Trophoblast cell (in vitro differentiated cells and primary cell): ENCODE measurements around the gene RPL36. TPM values are rescaled to one million over a fixed set of nuclear protein-coding genes. Genes with fewer than 3 reads are reported as not detected.

Experiments
- DNase-seq, 2 donors: peaks; one replicate each; pipeline ENCODE4 v3.0.0-alpha.2; 2016
- H2AFZ ChIP-seq: 2 replicates; pipeline ENCODE4 v1.6.1; 2013; ENCODE audit warnings: low read length, moderate library complexity, mild to moderate bottlenecking; ENCODE audit not compliant: insufficient read depth, poor library complexity
- H2AK5ac ChIP-seq: 2 replicates; pipeline ENCODE4 v1.6.1; 2013; ENCODE audit warnings: mild to moderate bottlenecking, low read length
- H2BK120ac ChIP-seq: 2 replicates; pipeline ENCODE4 v1.6.1; 2013; ENCODE audit warnings: low read length, mild to moderate bottlenecking, moderate library complexity; ENCODE audit not compliant: insufficient read depth, poor library complexity
- H2BK12ac ChIP-seq: 2 replicates; pipeline ENCODE4 v1.6.1; 2013; ENCODE audit warnings: mild to moderate bottlenecking, low read length, moderate library complexity
- H2BK5ac ChIP-seq: 2 replicates; pipeline ENCODE4 v1.6.1; 2013; ENCODE audit warnings: low read length, low read depth, moderate library complexity, mild to moderate bottlenecking; ENCODE audit not compliant: poor library complexity
- H3K14ac ChIP-seq: 2 replicates; pipeline ENCODE4 v1.6.1; 2013; ENCODE audit warnings: mild to moderate bottlenecking, low read length
- H3K18ac ChIP-seq: 2 replicates; pipeline ENCODE4 v1.6.1; 2013; ENCODE audit warnings: mild to moderate bottlenecking, low read length
- H3K23ac ChIP-seq: 2 replicates; pipeline ENCODE4 v1.6.1; 2013; ENCODE audit warnings: low read length
- H3K27ac ChIP-seq: 2 replicates; pipeline ENCODE4 v1.5.1; 2013; ENCODE audit warnings: low read depth, mild to moderate bottlenecking, inconsistent platforms, low read length, moderate library complexity
- H3K27me3 ChIP-seq: 2 replicates; pipeline ENCODE4 v1.6.1; 2013; ENCODE audit warnings: inconsistent platforms, mild to moderate bottlenecking, low read length, moderate library complexity; ENCODE audit not compliant: insufficient read depth
- H3K36me3 ChIP-seq, 2 experiments: 1 replicate in 1 of 2; 2 replicates in 1 of 2; pipeline ENCODE4 v1.6.1; 2013; ENCODE audit warnings: low read length in 2 of 2, mild to moderate bottlenecking in 2 of 2, moderate library complexity in 1 of 2; ENCODE audit not compliant: insufficient read depth in 2 of 2, control insufficient read depth in 1 of 2
- H3K4ac ChIP-seq: 2 replicates; pipeline ENCODE4 v1.6.1; 2013; ENCODE audit warnings: low read depth, mild to moderate bottlenecking, low read length, moderate library complexity
- H3K4me1 ChIP-seq, 2 experiments: 1 replicate in 1 of 2; 2 replicates in 1 of 2; pipeline ENCODE4 v1.6.1; 2013; ENCODE audit warnings: low read length in 2 of 2, mild to moderate bottlenecking in 2 of 2, moderate library complexity in 1 of 2; ENCODE audit not compliant: insufficient read depth in 2 of 2, control insufficient read depth in 1 of 2
- H3K4me2 ChIP-seq: 2 replicates; pipeline ENCODE4 v1.6.1; 2013; ENCODE audit warnings: inconsistent platforms, mild to moderate bottlenecking, low read length, moderate library complexity
- H3K4me3 ChIP-seq: 2 replicates; pipeline ENCODE4 v1.5.1; 2013; ENCODE audit warnings: mild to moderate bottlenecking, low read depth, low read length, inconsistent platforms
- H3K79me1 ChIP-seq: one replicate; pipeline ENCODE4 v1.6.1; 2013; ENCODE audit warnings: low read length
- H3K79me2 ChIP-seq: 2 replicates; pipeline ENCODE4 v1.6.1; 2013; ENCODE audit warnings: low read length, mild to moderate bottlenecking; ENCODE audit not compliant: control insufficient read depth, insufficient read depth, poor library complexity
- H3K9ac ChIP-seq: 2 replicates; pipeline ENCODE4 v1.6.1; 2013; ENCODE audit warnings: mild to moderate bottlenecking, low read length
- H3K9me3 ChIP-seq: 2 replicates; pipeline ENCODE4 v1.6.1; 2013; ENCODE audit warnings: low read depth, mild to moderate bottlenecking, control low read depth, inconsistent platforms, low read length; ENCODE audit not compliant: insufficient read depth
- H4K12ac ChIP-seq: 2 replicates; pipeline ENCODE4 v1.6.1; 2013; ENCODE audit warnings: low read depth, mild to moderate bottlenecking, low read length, moderate library complexity
- H4K8ac ChIP-seq: 2 replicates; pipeline ENCODE4 v1.6.1; 2013; ENCODE audit warnings: low read depth, mild to moderate bottlenecking, low read length, moderate library complexity
- H4K91ac ChIP-seq: one replicate; pipeline ENCODE4 v1.6.1; 2013; ENCODE audit warnings: low read depth, mild to moderate bottlenecking, low read length, moderate library complexity
- WGBS: extraction: QIAGEN DNeasy Blood & Tissue Kit; methylation state at CpG from one replicate; pipeline ENCODE4 v1.1.7; 2013; ENCODE audit warnings: missing lambda C conversion rate; ENCODE audit not compliant: insufficient read length, insufficient coverage; ENCODE audit errors: extremely low coverage; 5-methylcytosine and 5-hydroxymethylcytosine counted together
- polyA plus RNA-seq: library from polyadenylated mRNA; stranded (reverse); fragments of 200-250 nt; gene quantifications from 2 replicates; pipeline ENCODE4 v1.2.3, GENCODE V29; 2013

The RPL36 gene
- 1,527 and 1,530 TPM in 2 replicates for polyA plus RNA-seq

DNA sequence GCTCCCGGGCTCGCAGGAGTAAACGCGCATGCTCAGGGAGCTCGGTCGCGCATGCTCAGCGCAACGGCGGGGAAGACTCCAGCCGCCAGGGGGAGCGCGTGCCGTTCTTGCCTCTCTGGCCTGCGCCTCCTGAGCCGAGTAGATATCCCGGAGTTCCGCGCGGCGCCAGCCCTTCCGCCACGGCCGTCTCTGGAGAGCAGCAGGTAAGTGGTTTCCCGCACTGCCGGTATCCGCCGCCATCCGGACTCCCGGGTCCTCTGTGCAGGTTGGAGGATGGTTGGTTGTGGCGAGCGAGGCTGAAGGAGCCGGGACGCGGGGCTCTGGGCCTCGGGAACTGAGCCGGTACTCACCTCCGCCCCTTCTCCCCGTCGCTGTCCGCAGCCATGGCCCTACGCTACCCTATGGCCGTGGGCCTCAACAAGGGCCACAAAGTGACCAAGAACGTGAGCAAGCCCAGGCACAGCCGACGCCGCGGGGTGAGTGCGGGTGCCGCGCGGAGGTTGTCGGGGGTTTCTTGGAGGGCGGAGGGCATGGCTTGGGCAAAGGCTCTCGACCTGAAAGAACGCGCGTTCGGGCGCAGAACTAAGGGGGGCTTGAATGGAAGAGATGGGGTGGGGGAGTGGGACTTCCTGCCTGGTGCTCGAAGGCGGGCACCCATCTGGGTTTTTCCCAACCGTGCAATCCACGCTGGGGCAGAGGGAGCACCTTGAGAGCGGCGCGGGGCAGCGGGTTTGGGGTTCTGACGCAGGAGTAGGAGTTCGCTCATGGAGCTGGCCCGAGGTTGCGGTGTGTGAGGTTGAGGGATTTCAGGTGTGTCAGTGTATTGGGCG, at the start of gene RPL36:
Gene RPL36, plus strand, starts transcription at position 171 of the 830 bp plus-strand sequence. Its CDS starts 213 bp downstream, at position 384.
- Histone ChIP-seq H3K18ac (peak within 1 kb of the TSS; percentile 90), H2AK5ac (peak within 1 kb of the TSS; percentile 94), H3K14ac (peak within 1 kb of the TSS; percentile 99), H3K79me2 (peaks cover 31% of the 10 kb centered on the region), H2BK120ac (peak within 1 kb of the TSS; percentile 65), H3K4ac (peak within 1 kb of the TSS; percentile 99), H2BK12ac (no peak within 1 kb of the TSS), H3K27ac (peak within 1 kb of the TSS; percentile 70), H4K8ac (peak within 1 kb of the TSS; percentile 89), H2AFZ (peak within 1 kb of the TSS; percentile 63), H3K4me2 (peak within 1 kb of the TSS; percentile 59), H3K9ac (peak within 1 kb of the TSS; percentile 98), H3K4me1 (peaks cover 11 to 16% of the 10 kb centered on the region in 2 experiments), H3K27me3 (no peaks in the 10 kb centered on the region), H4K91ac (peak within 1 kb of the TSS; percentile 86), H3K36me3 (peaks cover 41 to 43% of the 10 kb centered on the region in 2 experiments), H3K23ac (no peak within 1 kb of the TSS), H4K12ac (peak within 1 kb of the TSS; percentile 91), H3K79me1 (peaks cover 9% of the 10 kb centered on the region), H3K4me3 (peak within 1 kb of the TSS; percentile 92), H3K9me3 (no peaks in the 10 kb centered on the region), H2BK5ac (peak within 1 kb of the TSS; percentile 82)
- no CpG with 5 or more reads among the region's 73 CpGs for WGBS
- DNase-seq, result peak; percentile 99 to 100

DNA sequence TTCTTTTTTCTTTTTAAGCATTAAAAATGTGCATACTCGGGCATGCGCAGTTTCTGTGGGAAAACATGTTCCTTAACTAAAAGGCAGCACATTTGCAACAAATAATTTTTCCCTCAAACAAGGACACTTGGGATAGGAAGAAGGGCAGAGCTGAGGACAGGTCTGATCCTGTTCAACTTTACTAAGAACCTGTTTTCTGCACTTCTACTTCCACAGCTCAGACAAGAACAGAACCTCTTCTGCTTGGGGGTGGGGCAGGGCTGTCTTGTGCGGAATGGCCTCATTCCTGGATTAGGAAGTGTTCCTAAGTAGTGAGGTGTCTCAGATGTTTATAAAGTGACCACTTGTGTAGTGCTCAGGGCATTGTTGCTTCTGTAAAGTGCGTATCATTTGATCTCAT, 48.9 kb upstream of the RPL36 start:
- H3K18ac ChIP-seq, result no peak overlapping the region
- no peak overlapping the region for H4K12ac ChIP-seq
- H3K9me3 ChIP-seq, result no peaks in the 10 kb centered on the region
- no peak overlapping the region for H3K27ac ChIP-seq
- H3K4me3 ChIP-seq, result no peak overlapping the region
- no CpG with 5 or more reads among the region's 4 CpGs for WGBS
- peaks cover 38 to 40% of the 10 kb centered on the region in 2 experiments for H3K36me3 ChIP-seq
- no peaks in the 10 kb centered on the region for H3K4me1 ChIP-seq
- H2BK120ac ChIP-seq, result no peak overlapping the region
- H4K91ac ChIP-seq, result no peak overlapping the region
- no peak overlapping the region for H2AFZ ChIP-seq
- no peak overlapping the region for H3K23ac ChIP-seq
- no peak overlapping the region for H3K14ac ChIP-seq
- H2BK5ac ChIP-seq, result no peak overlapping the region
- H3K79me1 ChIP-seq, result no peaks in the 10 kb centered on the region
- no peaks in the 10 kb centered on the region for H3K27me3 ChIP-seq
- H3K4me2 ChIP-seq, result no peak overlapping the region
- no peak overlapping the region for H2BK12ac ChIP-seq
- H2AK5ac ChIP-seq, result no peak overlapping the region
- peak overlapping the region; percentile 19 for H3K4ac ChIP-seq
- no peak overlapping the region for H4K8ac ChIP-seq
- H3K9ac ChIP-seq, result no peak overlapping the region
- H3K79me2 ChIP-seq, result peaks cover 5% of the 10 kb centered on the region
- DNase-seq, result no peak

DNA sequence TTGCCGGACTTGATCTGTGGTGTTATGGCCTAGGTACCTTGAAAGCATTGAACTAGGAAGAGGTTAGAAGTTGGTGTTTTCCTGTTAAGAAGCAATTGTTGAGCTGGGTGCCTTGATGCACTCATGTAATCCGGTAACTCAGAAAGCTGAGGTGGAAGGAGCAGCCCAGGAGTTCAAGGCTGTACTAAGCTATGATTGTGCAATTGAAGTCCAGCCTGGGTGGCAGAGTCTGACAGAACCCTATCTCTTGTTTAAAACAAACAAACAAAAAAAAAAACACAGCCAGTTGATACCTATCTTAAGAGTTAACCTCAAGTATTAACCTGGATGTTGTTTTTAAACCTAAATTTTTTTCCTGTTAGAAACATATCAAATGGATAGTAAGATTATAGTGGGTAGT, 47.9 kb upstream of the RPL36 start:
- no peak overlapping the region for H2BK12ac ChIP-seq
- no CpG with 5 or more reads among the region's 2 CpGs for WGBS
- H3K9ac ChIP-seq, result no peak overlapping the region
- H2BK120ac ChIP-seq, result no peak overlapping the region
- H3K4me2 ChIP-seq, result no peak overlapping the region
- no peak overlapping the region for H2BK5ac ChIP-seq
- H3K36me3 ChIP-seq, result peaks cover 43 to 49% of the 10 kb centered on the region in 2 experiments
- H3K27me3 ChIP-seq, result no peaks in the 10 kb centered on the region
- peaks cover 5% of the 10 kb centered on the region for H3K79me2 ChIP-seq
- H3K4me3 ChIP-seq, result no peak overlapping the region
- H3K18ac ChIP-seq, result no peak overlapping the region
- DNase-seq, result no peak
- H3K23ac ChIP-seq, result no peak overlapping the region
- no peak overlapping the region for H3K4ac ChIP-seq
- no peaks in the 10 kb centered on the region for H3K9me3 ChIP-seq
- H2AK5ac ChIP-seq, result no peak overlapping the region
- no peak overlapping the region for H4K12ac ChIP-seq
- H3K14ac ChIP-seq, result no peak overlapping the region
- H3K4me1 ChIP-seq, result no peaks in the 10 kb centered on the region
- no peak overlapping the region for H2AFZ ChIP-seq
- no peaks in the 10 kb centered on the region for H3K79me1 ChIP-seq
- no peak overlapping the region for H3K27ac ChIP-seq
- no peak overlapping the region for H4K8ac ChIP-seq
- H4K91ac ChIP-seq, result no peak overlapping the region

DNA sequence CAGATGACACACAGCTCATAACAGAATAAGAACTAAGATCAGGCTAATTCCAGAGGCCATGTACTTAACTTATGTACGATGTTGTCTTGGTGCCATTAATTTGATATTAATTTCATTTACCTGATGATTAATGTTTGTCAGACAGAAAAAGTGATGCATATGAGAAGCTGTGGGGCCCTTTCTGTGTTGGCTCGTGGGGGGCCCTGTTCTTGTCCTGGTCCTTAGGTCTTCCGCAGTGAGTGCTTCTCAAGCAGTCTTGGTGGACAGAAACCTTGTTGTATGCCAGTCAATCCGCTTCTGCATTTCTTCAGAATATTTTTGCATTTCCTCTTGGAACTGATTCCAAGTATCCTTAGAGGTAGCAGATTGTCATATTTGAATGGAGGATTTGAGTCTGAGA, 47.0 kb upstream of the RPL36 start:
- no peaks in the 10 kb centered on the region for H3K79me1 ChIP-seq
- H3K23ac ChIP-seq, result no peak overlapping the region
- no CpG with 5 or more reads among the region's 4 CpGs for WGBS
- no peaks in the 10 kb centered on the region for H3K9me3 ChIP-seq
- H4K91ac ChIP-seq, result no peak overlapping the region
- no peaks in the 10 kb centered on the region for H3K4me1 ChIP-seq
- no peak overlapping the region for H3K9ac ChIP-seq
- H3K27me3 ChIP-seq, result no peaks in the 10 kb centered on the region
- peaks cover 44 to 51% of the 10 kb centered on the region in 2 experiments for H3K36me3 ChIP-seq
- no peak overlapping the region for H4K8ac ChIP-seq
- no peak overlapping the region for H2BK12ac ChIP-seq
- H2BK120ac ChIP-seq, result no peak overlapping the region
- no peak overlapping the region for H3K27ac ChIP-seq
- no peak overlapping the region for H3K4me2 ChIP-seq
- H3K4ac ChIP-seq, result no peak overlapping the region
- no peak overlapping the region for H3K14ac ChIP-seq
- no peak overlapping the region for H4K12ac ChIP-seq
- no peak overlapping the region for H2AK5ac ChIP-seq
- no peak overlapping the region for H2BK5ac ChIP-seq
- H3K79me2 ChIP-seq, result peaks cover 2% of the 10 kb centered on the region
- H3K4me3 ChIP-seq, result no peak overlapping the region
- no peak overlapping the region for H3K18ac ChIP-seq
- no peak for DNase-seq
- H2AFZ ChIP-seq, result no peak overlapping the region
